Skeletal muscle satellite cell (primary cell): Measurements from ENCODE around the gene ZNF502. TPM values are rescaled to one million over a fixed set of nuclear protein-coding genes. Genes with fewer than 3 reads are reported as not detected.
"Not testable (repeated sequence)": the region's sequence is repeated elsewhere in the genome, so short reads cannot be mapped to it uniquely, and the experiment has no call there.

Source experiments
- H3K27me3 ChIP-seq: 2 replicates; pipeline ENCODE4 v1.7.0; 2013; ENCODE audit warnings: low read length; ENCODE audit not compliant: control insufficient read depth, insufficient read depth
- H3K36me3 ChIP-seq: 2 replicates; pipeline ENCODE4 v1.7.0; 2013; ENCODE audit warnings: mild to moderate bottlenecking, control low read depth, low read length; ENCODE audit not compliant: insufficient read depth
- H3K4me1 ChIP-seq: 2 replicates; pipeline ENCODE4 v1.7.0; 2013; ENCODE audit warnings: low read length; ENCODE audit not compliant: control insufficient read depth, insufficient read depth
- H3K4me2 ChIP-seq: 2 replicates; pipeline ENCODE4 v1.7.0; 2013; ENCODE audit warnings: mild to moderate bottlenecking, low read length
- H3K4me3 ChIP-seq: 2 replicates; pipeline ENCODE4 v1.7.0; 2013; ENCODE audit warnings: low read length
- H3K9ac ChIP-seq: 2 replicates; pipeline ENCODE4 v1.7.0; 2013; ENCODE audit warnings: mild to moderate bottlenecking, low read depth, low read length, moderate library complexity
- H3K9me3 ChIP-seq: replicated peaks from 2 replicates; pipeline ENCODE4 v1.7.0; 2013; ENCODE audit warnings: mild to moderate bottlenecking, control low read depth, low read length
- total RNA-seq: library from RNA; depleted of rRNA; stranded (reverse); fragments of >200 nt; gene quantifications from 2 replicates; pipeline ENCODE4 v1.2.3, GENCODE V29; 2012; rRNA removed

Gene ZNF502
- total RNA-seq: 3.9 and 4.8 TPM in 2 replicates

DNA sequence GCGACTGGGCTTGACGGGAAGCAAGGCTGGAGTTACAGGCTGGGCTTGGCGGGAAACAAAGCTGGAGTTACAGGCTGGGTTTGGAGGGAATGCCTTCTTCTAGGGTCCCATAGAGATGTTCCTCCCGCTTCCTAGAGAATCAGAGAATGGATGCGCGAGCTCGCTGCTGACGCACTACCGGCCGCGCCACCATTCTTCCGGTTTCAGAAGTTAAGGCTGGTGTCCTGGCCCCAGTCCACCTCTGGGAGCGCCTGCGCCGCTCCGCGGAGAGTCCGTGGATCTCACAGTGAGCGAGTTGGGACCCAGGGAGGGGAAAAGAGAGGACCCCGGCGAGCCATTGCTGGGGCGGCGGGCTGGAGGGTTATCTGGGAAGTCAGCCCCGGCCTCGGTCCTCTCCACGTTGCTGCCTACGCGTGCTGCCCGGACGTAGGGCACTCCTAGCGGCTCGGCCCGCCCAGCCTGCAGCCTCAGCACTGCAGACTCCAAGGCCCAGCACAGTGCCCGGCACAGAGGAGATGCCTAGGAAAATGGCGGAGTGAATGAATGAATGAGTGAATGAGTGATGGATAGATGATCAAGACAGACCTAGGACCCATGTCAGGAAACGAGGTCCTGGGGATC is at the start of gene ZNF502:
TSS of gene ZNF502 (plus strand) at position 206 of the 621 bp plus-strand sequence. CDS start 7,602 bp downstream, outside the sequence.
- no peaks in the 10 kb centered on the region for H3K4me1 ChIP-seq
- H3K27me3 ChIP-seq: no peaks in the 10 kb centered on the region
- peaks cover 11% of the 10 kb centered on the region for H3K9me3 ChIP-seq
- H3K9ac ChIP-seq: peak within 1 kb of the TSS; percentile 83
- H3K4me3 ChIP-seq: peak within 1 kb of the TSS; percentile 83
- H3K4me2 ChIP-seq: peak within 1 kb of the TSS; percentile 86
- H3K36me3 ChIP-seq: peaks cover 4% of the 10 kb centered on the region

GRCh38 chr3:44665173-44665572 is 47.3 kb upstream of the ZNF502 start:
- peaks cover under 1% of the 10 kb centered on the region for H3K9me3 ChIP-seq
- H3K4me2 ChIP-seq: no peak overlapping the region
- no peaks in the 10 kb centered on the region for H3K27me3 ChIP-seq
- H3K9ac ChIP-seq: no peak overlapping the region
- H3K4me3 ChIP-seq: no peak overlapping the region
- peaks cover 20% of the 10 kb centered on the region for H3K36me3 ChIP-seq
- peaks cover 11% of the 10 kb centered on the region for H3K4me1 ChIP-seq

DNA sequence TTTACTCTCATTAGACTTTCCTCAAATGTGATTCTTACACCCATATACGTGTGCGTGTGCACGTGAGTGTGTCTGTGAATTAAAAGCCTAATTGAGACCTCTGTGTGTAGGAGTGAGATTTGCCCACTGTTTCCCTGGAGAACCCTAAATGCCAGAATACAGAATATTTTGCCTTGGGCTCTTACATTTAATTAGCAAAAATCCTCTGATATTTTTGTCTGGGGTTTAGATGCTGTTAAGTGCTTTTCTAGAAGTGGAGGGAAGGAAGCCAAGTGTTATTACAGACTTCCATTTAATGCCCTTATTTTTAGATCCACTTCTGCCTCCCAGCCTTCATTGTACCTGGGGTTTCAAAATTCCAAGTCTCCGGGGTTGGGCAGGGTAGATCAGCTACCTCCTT is 46.1 kb upstream of the ZNF502 start:
- Histone ChIP-seq H3K4me2 (no peak overlapping the region), H3K9me3 (no peaks in the 10 kb centered on the region), H3K27me3 (no peaks in the 10 kb centered on the region), H3K36me3 (peaks cover 8% of the 10 kb centered on the region), H3K4me3 (no peak overlapping the region), H3K9ac (no peak overlapping the region), H3K4me1 (peaks cover 11% of the 10 kb centered on the region)

- Histone ChIP-seq H3K4me3 (no peak overlapping the region), H3K4me2 (no peak overlapping the region), H3K9ac (no peak overlapping the region)
Observed at GRCh38 chr3:44669760-44670159, 42.7 kb upstream of the ZNF502 start.

GRCh38 chr3:44673466-44673865 is 39.0 kb upstream of the ZNF502 start:
- H3K27me3 ChIP-seq, H3K4me1 ChIP-seq, H3K4me3 ChIP-seq, H3K9ac ChIP-seq, H3K36me3 ChIP-seq, H3K9me3 ChIP-seq, H3K4me2 ChIP-seq: not testable (repeated sequence)

More at GRCh38 chr3:44669760-44670159, 42.7 kb upstream of the ZNF502 start:
- Histone ChIP-seq H3K27me3 (no peaks in the 10 kb centered on the region), H3K9me3 (no peaks in the 10 kb centered on the region), H3K36me3 (no peaks in the 10 kb centered on the region), H3K4me1 (peaks cover 11% of the 10 kb centered on the region)

DNA sequence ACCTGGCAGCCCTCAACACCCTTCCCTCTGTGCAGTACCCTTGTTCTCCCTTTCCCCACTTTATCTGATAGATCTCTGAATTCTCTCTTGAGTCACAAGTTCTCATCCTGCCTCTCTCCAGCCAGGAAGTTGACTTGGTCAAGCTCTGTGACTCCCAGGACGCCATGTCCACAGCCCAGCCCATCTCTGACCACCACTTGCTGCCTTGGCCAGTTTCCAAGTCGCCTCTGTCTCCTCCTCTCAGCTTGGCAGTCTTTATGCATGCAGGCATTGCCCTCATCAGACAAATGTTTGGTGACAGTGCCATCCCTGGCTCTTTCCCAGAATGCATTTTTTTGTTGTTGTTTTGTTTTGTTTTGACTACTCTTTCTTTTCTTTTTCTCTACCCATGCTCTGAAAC is 38.2 kb upstream of the ZNF502 start:
- H3K9me3 ChIP-seq: no peaks in the 10 kb centered on the region
- no peaks in the 10 kb centered on the region for H3K4me1 ChIP-seq
- no peak overlapping the region for H3K9ac ChIP-seq
- no peaks in the 10 kb centered on the region for H3K36me3 ChIP-seq
- H3K4me3 ChIP-seq: no peak overlapping the region
- H3K27me3 ChIP-seq: no peaks in the 10 kb centered on the region
- H3K4me2 ChIP-seq: no peak overlapping the region

GRCh38 chr3:44678480-44679116 is 33.9 kb upstream of the ZNF502 start:
- Histone ChIP-seq H3K4me3 (no peak overlapping the region), H3K27me3 (no peaks in the 10 kb centered on the region), H3K36me3 (no peaks in the 10 kb centered on the region), H3K4me1 (peaks cover 14% of the 10 kb centered on the region), H3K9ac (no peak overlapping the region), H3K4me2 (no peak overlapping the region), H3K9me3 (no peaks in the 10 kb centered on the region)

GRCh38 chr3:44680921-44681455 is 31.5 kb upstream of the ZNF502 start:
- H3K36me3 ChIP-seq: peaks cover 8% of the 10 kb centered on the region
- no peak overlapping the region for H3K9ac ChIP-seq
- H3K4me1 ChIP-seq: peaks cover 23% of the 10 kb centered on the region
- H3K4me3 ChIP-seq: no peak overlapping the region
- no peak overlapping the region for H3K4me2 ChIP-seq
- no peaks in the 10 kb centered on the region for H3K27me3 ChIP-seq
- H3K9me3 ChIP-seq: peaks cover 13% of the 10 kb centered on the region

DNA sequence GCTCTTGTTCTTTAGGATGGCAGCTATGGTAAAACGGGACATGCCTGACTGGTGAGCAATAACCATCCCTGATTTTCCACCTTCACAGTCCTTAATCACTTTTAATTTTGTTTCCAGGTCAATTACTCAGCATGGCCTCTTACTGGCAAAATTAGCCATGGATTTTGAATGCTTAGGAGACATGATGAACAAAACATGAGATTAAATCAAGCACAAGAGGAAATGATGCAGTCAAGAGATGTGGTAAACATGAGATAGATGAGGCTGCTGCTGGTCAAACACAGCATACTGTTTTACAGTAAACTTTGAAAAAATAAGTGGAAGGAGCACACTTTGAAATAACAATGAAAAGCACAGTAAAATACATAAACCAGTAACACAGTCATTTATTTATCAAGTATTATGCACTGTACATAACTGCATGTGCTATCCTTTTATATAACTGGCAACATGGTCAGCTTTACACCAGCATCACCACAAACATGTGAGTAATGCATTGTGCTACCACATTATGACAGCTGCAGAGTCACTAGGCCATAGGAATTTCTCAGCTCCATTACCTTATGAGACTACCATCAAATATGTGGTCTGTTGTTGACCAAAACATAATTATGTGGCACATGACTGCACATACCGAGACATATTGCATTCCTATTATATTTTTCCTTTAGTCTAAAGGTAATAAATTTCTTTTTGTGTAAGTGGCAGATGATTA is 30.1 kb upstream of the ZNF502 start:
- Histone ChIP-seq H3K27me3 (no peaks in the 10 kb centered on the region), H3K4me3 (no peak overlapping the region), H3K36me3 (peaks cover 8% of the 10 kb centered on the region), H3K4me2 (no peak overlapping the region), H3K9ac (peak overlapping the region; percentile 18), H3K9me3 (peaks cover 13% of the 10 kb centered on the region), H3K4me1 (peaks cover 23% of the 10 kb centered on the region)

- Histone ChIP-seq H3K27me3 (no peaks in the 10 kb centered on the region), H3K4me3 (peak overlapping the region; percentile 75), H3K9me3 (peaks cover 13% of the 10 kb centered on the region), H3K9ac (peak overlapping the region; percentile 80), H3K36me3 (peaks cover 8% of the 10 kb centered on the region), H3K4me1 (peaks cover 23% of the 10 kb centered on the region), H3K4me2 (peak overlapping the region; percentile 76)
Observed at GRCh38 chr3:44685128-44685800, 27.2 kb upstream of the ZNF502 start.

DNA sequence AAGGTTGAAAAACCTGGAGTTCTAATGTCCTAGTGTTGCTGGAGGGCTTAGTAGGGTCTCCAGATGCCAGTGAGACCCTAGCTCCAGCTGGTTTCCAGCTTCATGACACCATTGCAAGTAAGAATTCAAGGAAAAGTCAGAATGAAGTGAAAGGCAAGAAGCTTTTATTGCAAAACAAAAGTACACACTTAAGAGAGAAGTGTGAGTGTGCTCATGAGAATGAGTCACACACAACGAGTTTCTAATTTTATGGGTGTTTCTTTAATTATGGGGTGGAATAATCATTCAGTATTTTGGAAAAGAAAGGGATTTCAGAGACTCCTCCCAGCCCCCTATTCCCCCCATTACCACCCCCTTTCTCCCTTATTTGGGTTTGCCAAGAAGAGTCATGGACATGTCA is 24.6 kb upstream of the ZNF502 start:
- Histone ChIP-seq H3K27me3 (no peaks in the 10 kb centered on the region), H3K9me3 (peaks cover 13% of the 10 kb centered on the region), H3K9ac (no peak overlapping the region), H3K4me2 (no peak overlapping the region), H3K36me3 (peaks cover 8% of the 10 kb centered on the region), H3K4me1 (peaks cover 12% of the 10 kb centered on the region), H3K4me3 (no peak overlapping the region)
